Bronchial epithelial cell (primary cell): Measurements from ENCODE around the gene RHOT2. TPM values are rescaled to one million over a fixed set of nuclear protein-coding genes. Genes with fewer than 3 reads are reported as not detected.

Source experiments
- DNase-seq: peaks from one replicate; pipeline ENCODE4 v3.0.0-alpha.2; 2010; ENCODE audit warnings: low read depth
- FAIRE-seq: peaks from 2 replicates; lab custom pipeline; 2011; peaks lifted over from hg19 to GRCh38; lab: Jason Lieb, UNC
- H3K27me3 ChIP-seq: 2 replicates; pipeline ENCODE4 v1.5.1; 2011; ENCODE audit warnings: low read length; ENCODE audit not compliant: control insufficient read depth, insufficient read depth
- H3K36me3 ChIP-seq: 2 replicates; pipeline ENCODE4 v1.5.1; 2011; ENCODE audit warnings: low read length; ENCODE audit not compliant: control insufficient read depth, insufficient read depth
- H3K4me3 ChIP-seq: 2 replicates; pipeline ENCODE4 v1.5.1; 2011; ENCODE audit warnings: mild to moderate bottlenecking, low read depth, low read length, control low read depth
- CTCF ChIP-seq: IDR thresholded peaks from 2 replicates; pipeline ENCODE4 v1.5.1; 2011; ENCODE audit warnings: mild to moderate bottlenecking, moderate library complexity, low read length, control low read depth, inconsistent platforms; ENCODE audit not compliant: insufficient read depth, severe bottlenecking
- total RNA-seq: library from RNA; depleted of rRNA; stranded (reverse); fragments of >200 nt; gene quantifications from 2 replicates; pipeline ENCODE4 v1.2.1, GENCODE V29; 2014

RHOT2 gene
- total RNA-seq, 1 donor from 2014 or later, result 44.5 TPM

GRCh38 chr16:631808-632358 is 36.0 kb upstream of the RHOT2 start:
- no peak overlapping the region for H3K4me3 ChIP-seq
- H3K27me3 ChIP-seq, result no peaks in the 10 kb centered on the region
- H3K36me3 ChIP-seq, result peaks cover 5% of the 10 kb centered on the region
- no peak for FAIRE-seq
- no peak for TF ChIP-seq CTCF
- no peak for DNase-seq

DNA sequence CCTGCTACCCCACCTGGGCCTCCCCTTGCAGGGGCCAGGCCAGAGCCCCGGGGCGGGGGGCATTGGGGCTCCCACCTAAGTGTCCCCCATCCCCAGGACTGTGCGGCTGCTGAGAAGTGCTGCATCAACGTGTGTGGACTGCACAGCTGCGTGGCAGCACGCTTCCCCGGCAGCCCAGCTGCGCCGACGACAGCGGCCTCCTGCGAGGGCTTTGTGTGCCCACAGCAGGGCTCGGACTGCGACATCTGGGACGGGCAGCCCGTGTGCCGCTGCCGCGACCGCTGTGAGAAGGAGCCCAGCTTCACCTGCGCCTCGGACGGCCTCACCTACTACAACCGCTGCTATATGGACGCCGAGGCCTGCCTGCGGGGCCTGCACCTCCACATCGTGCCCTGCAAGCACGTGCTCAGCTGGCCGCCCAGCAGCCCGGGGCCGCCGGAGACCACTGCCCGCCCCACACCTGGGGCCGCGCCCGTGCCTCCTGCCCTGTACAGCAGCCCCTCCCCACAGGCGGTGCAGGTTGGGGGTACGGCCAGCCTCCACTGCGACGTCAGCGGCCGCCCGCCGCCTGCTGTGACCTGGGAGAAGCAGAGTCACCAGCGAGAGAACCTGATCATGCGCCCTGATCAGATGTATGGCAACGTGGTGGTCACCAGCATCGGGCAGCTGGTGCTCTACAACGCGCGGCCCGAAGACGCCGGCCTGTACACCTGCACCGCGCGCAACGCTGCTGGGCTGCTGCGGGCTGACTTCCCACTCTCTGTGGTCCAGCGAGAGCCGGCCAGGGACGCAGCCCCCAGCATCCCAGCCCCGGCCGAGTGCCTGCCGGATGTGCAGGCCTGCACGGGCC is 35.2 kb upstream of the RHOT2 start:
- H3K27me3 ChIP-seq, result no peaks in the 10 kb centered on the region
- no peak for TF ChIP-seq CTCF
- H3K36me3 ChIP-seq, result peaks cover 3% of the 10 kb centered on the region
- DNase-seq, result no peak
- FAIRE-seq, result no peak
- no peak overlapping the region for H3K4me3 ChIP-seq

DNA sequence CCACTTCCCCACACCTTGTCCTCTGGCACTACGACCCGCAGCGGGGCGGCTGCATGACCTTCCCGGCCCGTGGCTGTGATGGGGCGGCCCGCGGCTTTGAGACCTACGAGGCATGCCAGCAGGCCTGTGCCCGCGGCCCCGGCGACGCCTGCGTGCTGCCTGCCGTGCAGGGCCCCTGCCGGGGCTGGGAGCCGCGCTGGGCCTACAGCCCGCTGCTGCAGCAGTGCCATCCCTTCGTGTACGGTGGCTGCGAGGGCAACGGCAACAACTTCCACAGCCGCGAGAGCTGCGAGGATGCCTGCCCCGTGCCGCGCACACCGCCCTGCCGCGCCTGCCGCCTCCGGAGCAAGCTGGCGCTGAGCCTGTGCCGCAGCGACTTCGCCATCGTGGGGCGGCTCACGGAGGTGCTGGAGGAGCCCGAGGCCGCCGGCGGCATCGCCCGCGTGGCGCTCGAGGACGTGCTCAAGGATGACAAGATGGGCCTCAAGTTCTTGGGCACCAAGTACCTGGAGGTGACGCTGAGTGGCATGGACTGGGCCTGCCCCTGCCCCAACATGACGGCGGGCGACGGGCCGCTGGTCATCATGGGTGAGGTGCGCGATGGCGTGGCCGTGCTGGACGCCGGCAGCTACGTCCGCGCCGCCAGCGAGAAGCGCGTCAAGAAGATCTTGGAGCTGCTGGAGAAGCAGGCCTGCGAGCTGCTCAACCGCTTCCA is 34.4 kb upstream of the RHOT2 start:
- no peak for TF ChIP-seq CTCF
- no peak for FAIRE-seq
- peaks cover 3% of the 10 kb centered on the region for H3K36me3 ChIP-seq
- H3K27me3 ChIP-seq, result no peaks in the 10 kb centered on the region
- no peak for DNase-seq
- no peak overlapping the region for H3K4me3 ChIP-seq

GRCh38 chr16:634051-634670 is 33.8 kb upstream of the RHOT2 start:
- H3K36me3 ChIP-seq, result peaks cover 3% of the 10 kb centered on the region
- no peak overlapping the region for H3K4me3 ChIP-seq
- TF ChIP-seq CTCF, result no peak
- no peak for FAIRE-seq
- H3K27me3 ChIP-seq, result no peaks in the 10 kb centered on the region
- DNase-seq, result no peak

DNA sequence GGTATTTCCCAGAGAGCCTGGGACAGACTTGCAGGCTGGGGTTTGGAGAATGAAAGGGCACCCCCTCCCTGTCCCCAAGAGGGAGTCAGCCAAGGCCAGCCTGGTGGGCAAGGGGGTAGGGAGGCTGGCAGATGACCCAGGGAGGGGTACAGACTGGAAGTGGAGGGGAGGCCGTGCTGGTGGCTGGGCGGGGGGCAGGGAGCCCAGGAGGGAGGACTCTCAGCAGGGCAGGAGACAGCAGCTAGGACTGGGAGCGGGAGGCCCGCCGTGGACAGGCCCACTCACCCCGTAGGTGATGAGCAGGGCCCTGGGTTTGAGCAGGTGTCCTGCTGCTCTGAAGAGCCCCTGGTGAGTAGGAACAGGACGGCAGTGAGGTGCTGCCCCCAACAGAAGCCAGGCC is 32.9 kb upstream of the RHOT2 start:
- Histone ChIP-seq H3K27me3 (no peaks in the 10 kb centered on the region), H3K36me3 (peaks cover 3% of the 10 kb centered on the region), H3K4me3 (peak overlapping the region; percentile 91)
- TF ChIP-seq CTCF, result no peak
- DNase-seq (no peak), FAIRE-seq (no peak)
